Activated T-cell treated with anti-CD3 and anti-CD28 coated beads, Interleukin-2, amount 50 U/mL, for 24 hours (primary cell): ENCODE data around the gene IL15.
"Not testable (repeated sequence)": the region's sequence is repeated elsewhere in the genome, so short reads cannot be mapped to it uniquely, and the experiment has no call there.

Experiments used
- DNase-seq: peaks from one replicate; pipeline ENCODE4 v3.0.0-alpha.2; 2020
- H3K27ac Mint-ChIP-seq: 2 replicates; pipeline ENCODE4 v1.8.0; 2020; ENCODE audit warnings: mild to moderate bottlenecking, mixed read lengths
- H3K27me3 Mint-ChIP-seq: 2 replicates; pipeline ENCODE4 v1.8.0; 2020; ENCODE audit warnings: mixed read lengths
- H3K36me3 Mint-ChIP-seq: 2 replicates; pipeline ENCODE4 v1.8.0; 2020; ENCODE audit warnings: low read depth, mixed read lengths
- H3K4me1 Mint-ChIP-seq: 2 replicates; pipeline ENCODE4 v1.8.0; 2020; ENCODE audit warnings: low read depth, mixed read lengths
- H3K4me3 Mint-ChIP-seq: 2 replicates; pipeline ENCODE4 v1.8.0; 2020; ENCODE audit warnings: mild to moderate bottlenecking, moderate library complexity, mixed read lengths
- H3K9me3 Mint-ChIP-seq: 2 replicates; pipeline ENCODE4 v1.8.0; 2020; ENCODE audit warnings: mixed read lengths

Gene IL15

GRCh38 chr4:141636082-141636770, at the start of gene IL15:
Gene IL15 (plus strand): TSS chr4:141636583. CDS start chr4:141719465, 82,882 bp downstream.
- H3K36me3 Mint-ChIP-seq, result peaks cover 2% of the 10 kb centered on the region
- no peaks in the 10 kb centered on the region for H3K9me3 Mint-ChIP-seq
- peaks cover 33% of the 10 kb centered on the region for H3K27me3 Mint-ChIP-seq
- DNase-seq, result peak; percentile 78
- H3K4me1 Mint-ChIP-seq, result peaks cover 22% of the 10 kb centered on the region
- H3K27ac Mint-ChIP-seq, result peak within 1 kb of the TSS; percentile 78
- H3K4me3 Mint-ChIP-seq, result peak within 1 kb of the TSS; percentile 89

- Mint-ChIP-seq H3K27me3 (no peaks in the 10 kb centered on the region), H3K9me3 (peaks cover 4% of the 10 kb centered on the region), H3K4me1 (no peaks in the 10 kb centered on the region), H3K36me3 (no peaks in the 10 kb centered on the region), H3K27ac (no peak overlapping the region), H3K4me3 (no peak overlapping the region)
- no peak for DNase-seq
These were observed 48.5 kb upstream of the IL15 start for GRCh38 chr4:141587897-141588296.

GRCh38 chr4:141595531-141595930, 40.9 kb upstream of the IL15 start:
- Mint-ChIP-seq H3K9me3 (peaks cover 7% of the 10 kb centered on the region), H3K27ac (no peak overlapping the region), H3K4me1 (no peaks in the 10 kb centered on the region), H3K36me3 (no peaks in the 10 kb centered on the region), H3K4me3 (no peak overlapping the region), H3K27me3 (no peaks in the 10 kb centered on the region)
- no peak for DNase-seq

GRCh38 chr4:141599853-141600252, 36.5 kb upstream of the IL15 start:
- Mint-ChIP-seq H3K9me3 (peaks cover 2% of the 10 kb centered on the region), H3K27ac (no peak overlapping the region), H3K27me3 (peaks cover 7% of the 10 kb centered on the region), H3K36me3 (no peaks in the 10 kb centered on the region), H3K4me1 (peaks cover 3% of the 10 kb centered on the region), H3K4me3 (no peak overlapping the region)
- DNase-seq, result no peak

GRCh38 chr4:141604683-141605082, 31.7 kb upstream of the IL15 start:
- H3K27ac Mint-ChIP-seq, result not testable (repeated sequence)

GRCh38 chr4:141605425-141605856, 30.9 kb upstream of the IL15 start:
- peaks cover 2% of the 10 kb centered on the region for H3K9me3 Mint-ChIP-seq
- DNase-seq, result no peak
- H3K4me3 Mint-ChIP-seq, result no peak overlapping the region
- H3K27ac Mint-ChIP-seq, result no peak overlapping the region
- H3K36me3 Mint-ChIP-seq, result no peaks in the 10 kb centered on the region
- H3K4me1 Mint-ChIP-seq, result peaks cover 4% of the 10 kb centered on the region
- peaks cover 26% of the 10 kb centered on the region for H3K27me3 Mint-ChIP-seq

More at GRCh38 chr4:141604683-141605082, 31.7 kb upstream of the IL15 start:
- not testable (repeated sequence) for DNase-seq, H3K4me1 Mint-ChIP-seq, H3K9me3 Mint-ChIP-seq, H3K36me3 Mint-ChIP-seq, H3K4me3 Mint-ChIP-seq
- H3K27me3 Mint-ChIP-seq, result peaks cover 26% of the 10 kb centered on the region

- Mint-ChIP-seq H3K36me3 (no peaks in the 10 kb centered on the region), H3K9me3 (no peaks in the 10 kb centered on the region), H3K27me3 (peaks cover 24% of the 10 kb centered on the region), H3K4me3 (no peak overlapping the region), H3K27ac (no peak overlapping the region), H3K4me1 (peaks cover 4% of the 10 kb centered on the region)
- DNase-seq, result no peak
These were observed 27.1 kb upstream of the IL15 start for GRCh38 chr4:141609243-141609642.

GRCh38 chr4:141610365-141610764, 26.0 kb upstream of the IL15 start:
- H3K4me1 Mint-ChIP-seq, result no peaks in the 10 kb centered on the region
- H3K4me3 Mint-ChIP-seq, result no peak overlapping the region
- H3K36me3 Mint-ChIP-seq, result no peaks in the 10 kb centered on the region
- no peak overlapping the region for H3K27ac Mint-ChIP-seq
- no peaks in the 10 kb centered on the region for H3K9me3 Mint-ChIP-seq
- H3K27me3 Mint-ChIP-seq, result peaks cover 17% of the 10 kb centered on the region
- no peak for DNase-seq

GRCh38 chr4:141614878-141615586, 21.4 kb upstream of the IL15 start:
- H3K4me3 Mint-ChIP-seq, result no peak overlapping the region
- no peak overlapping the region for H3K27ac Mint-ChIP-seq
- H3K4me1 Mint-ChIP-seq, result no peaks in the 10 kb centered on the region
- peaks cover 5% of the 10 kb centered on the region for H3K27me3 Mint-ChIP-seq
- no peaks in the 10 kb centered on the region for H3K36me3 Mint-ChIP-seq
- H3K9me3 Mint-ChIP-seq, result peaks cover 2% of the 10 kb centered on the region
- DNase-seq, result no peak

GRCh38 chr4:141615587-141615918, 20.8 kb upstream of the IL15 start:
- H3K4me3 Mint-ChIP-seq, H3K4me1 Mint-ChIP-seq, H3K27ac Mint-ChIP-seq, H3K27me3 Mint-ChIP-seq, DNase-seq, H3K9me3 Mint-ChIP-seq, H3K36me3 Mint-ChIP-seq: not testable (repeated sequence)

GRCh38 chr4:141620715-141621114, 15.7 kb upstream of the IL15 start:
- H3K9me3 Mint-ChIP-seq, result peaks cover 1% of the 10 kb centered on the region
- H3K27me3 Mint-ChIP-seq, result peaks cover 5% of the 10 kb centered on the region
- no peak overlapping the region for H3K27ac Mint-ChIP-seq

GRCh38 chr4:141625023-141625422, 11.4 kb upstream of the IL15 start:
- H3K36me3 Mint-ChIP-seq, result no peaks in the 10 kb centered on the region
- H3K27ac Mint-ChIP-seq, result no peak overlapping the region
- no peak for DNase-seq
- no peaks in the 10 kb centered on the region for H3K4me1 Mint-ChIP-seq
- H3K9me3 Mint-ChIP-seq, result no peaks in the 10 kb centered on the region
- H3K4me3 Mint-ChIP-seq, result no peak overlapping the region
- no peaks in the 10 kb centered on the region for H3K27me3 Mint-ChIP-seq

More at GRCh38 chr4:141620715-141621114, 15.7 kb upstream of the IL15 start:
- Mint-ChIP-seq H3K36me3 (no peaks in the 10 kb centered on the region), H3K4me3 (no peak overlapping the region), H3K4me1 (no peaks in the 10 kb centered on the region)
- no peak for DNase-seq

GRCh38 chr4:141630854-141631253, 5.5 kb upstream of the IL15 start:
- no peaks in the 10 kb centered on the region for H3K36me3 Mint-ChIP-seq
- DNase-seq, result no peak
- H3K9me3 Mint-ChIP-seq, result no peaks in the 10 kb centered on the region
- H3K4me1 Mint-ChIP-seq, result peaks cover 3% of the 10 kb centered on the region
- H3K4me3 Mint-ChIP-seq, result no peak overlapping the region
- H3K27ac Mint-ChIP-seq, result no peak overlapping the region
- H3K27me3 Mint-ChIP-seq, result peaks cover 10% of the 10 kb centered on the region

- Mint-ChIP-seq H3K9me3 (no peaks in the 10 kb centered on the region), H3K4me3 (peak overlapping the region; percentile 89), H3K36me3 (peaks cover 2% of the 10 kb centered on the region), H3K27ac (peak overlapping the region; percentile 35), H3K4me1 (peaks cover 22% of the 10 kb centered on the region), H3K27me3 (peaks cover 33% of the 10 kb centered on the region)
- no peak for DNase-seq
These were observed 674 bp upstream of the IL15 start for GRCh38 chr4:141635736-141636081.

- peak overlapping the region; percentile 78 for H3K27ac Mint-ChIP-seq
- H3K4me1 Mint-ChIP-seq, result peaks cover 22% of the 10 kb centered on the region
- H3K27me3 Mint-ChIP-seq, result peaks cover 33% of the 10 kb centered on the region
- peak overlapping the region; percentile 89 for H3K4me3 Mint-ChIP-seq
- DNase-seq, result peak; percentile 59
- H3K36me3 Mint-ChIP-seq, result peaks cover 2% of the 10 kb centered on the region
- no peaks in the 10 kb centered on the region for H3K9me3 Mint-ChIP-seq
These were observed 533 bp downstream of the IL15 start for GRCh38 chr4:141636771-141637460.
